ENCODE results near the gene OSBP2. TPM values are rescaled to one million over a fixed set of nuclear protein-coding genes. Genes with fewer than 3 reads are reported as not detected.
A peak's percentile ranks its signal among the peaks of the same experiment; 100 is the strongest.

OSBP2 gene
- total and polyA plus RNA-seq, 4 donors = 1.1 to 12.3 (median 2.6) TPM

DNA sequence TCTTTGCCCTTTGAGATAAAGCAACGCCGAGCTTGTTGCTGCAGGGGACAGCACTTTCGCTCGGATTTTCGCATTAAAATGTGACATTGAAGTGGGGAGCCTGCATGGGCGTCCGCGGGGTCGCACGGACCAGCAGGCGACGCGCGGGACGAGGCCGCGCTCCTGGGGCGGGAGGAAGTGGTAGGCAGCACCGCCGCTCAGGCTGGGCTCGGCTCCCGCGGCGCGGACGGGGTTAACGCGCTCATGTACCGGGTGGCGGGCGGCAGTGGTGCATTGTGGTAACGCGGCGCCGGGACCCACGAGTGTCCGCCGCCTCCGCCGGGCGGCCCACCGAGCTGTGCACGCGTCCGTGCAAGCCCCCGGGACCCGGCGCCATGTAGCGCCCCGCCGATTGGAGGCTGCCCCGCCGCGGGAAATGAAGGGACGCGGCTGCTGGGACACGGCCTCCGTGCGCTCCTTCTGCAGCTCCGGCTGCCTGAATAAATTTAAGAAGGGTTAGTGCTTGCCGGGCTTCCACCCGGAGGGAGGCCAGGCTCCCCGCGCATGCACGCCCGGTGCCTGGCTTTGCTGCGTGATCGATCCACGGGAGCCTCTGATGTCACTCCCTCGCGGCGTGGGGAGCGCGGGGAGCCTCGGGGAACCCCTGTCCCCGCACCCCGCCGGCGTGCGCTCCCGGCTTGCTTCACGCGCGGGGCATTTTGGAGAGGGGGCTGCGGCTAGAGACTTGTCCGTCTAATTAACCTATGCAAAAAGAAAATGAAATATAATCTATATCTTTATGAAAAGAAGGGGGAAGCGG lies 127.7 kb downstream of the OSBP2 start:
- no peak overlapping the region for H3K9ac ChIP-seq (ENCODE audit: insufficient read depth in 1 of 2, low read length in 2 of 2)
- 4 to 5% methylated on average over 68 to 87 of the region's 87 CpGs for WGBS, 2 donors
- no peaks in the 10 kb centered on the region for H3K36me3 ChIP-seq (ENCODE audit: control insufficient read depth in 4 of 4, insufficient read depth in 4 of 4, low read length in 4 of 4)
- DNase-seq = peak; percentile 2 to 25 (median 20)
- no peak for TF ChIP-seq CTCF (IDR thresholded peaks at IDR 0.05; ENCODE audit: control extremely low read depth, extremely low read depth)
- H3K27ac ChIP-seq (ENCODE audit: low read depth in 1 of 2, low read length in 1 of 2) = no peak overlapping the region
- peaks cover 0 to 11% (median 0%) of the 10 kb centered on the region in 5 donors for H3K4me1 ChIP-seq (ENCODE audit: control insufficient read depth in 5 of 5, insufficient read depth in 5 of 5, low read length in 5 of 5)
- peaks cover 0 to 39% (median 12%) of the 10 kb centered on the region in 3 donors for H3K27me3 ChIP-seq (ENCODE audit: control insufficient read depth in 3 of 3, insufficient read depth in 3 of 3, low read length in 2 of 3)
- ATAC-seq (ENCODE audit: insufficient read depth, low FRiP score) = no peak
- no peak overlapping the region for H3K4me3 ChIP-seq
- no peaks in the 10 kb centered on the region for H3K9me3 ChIP-seq (ENCODE audit: control insufficient read depth in 4 of 4, insufficient read depth in 3 of 4, low read length in 3 of 4)

DNA sequence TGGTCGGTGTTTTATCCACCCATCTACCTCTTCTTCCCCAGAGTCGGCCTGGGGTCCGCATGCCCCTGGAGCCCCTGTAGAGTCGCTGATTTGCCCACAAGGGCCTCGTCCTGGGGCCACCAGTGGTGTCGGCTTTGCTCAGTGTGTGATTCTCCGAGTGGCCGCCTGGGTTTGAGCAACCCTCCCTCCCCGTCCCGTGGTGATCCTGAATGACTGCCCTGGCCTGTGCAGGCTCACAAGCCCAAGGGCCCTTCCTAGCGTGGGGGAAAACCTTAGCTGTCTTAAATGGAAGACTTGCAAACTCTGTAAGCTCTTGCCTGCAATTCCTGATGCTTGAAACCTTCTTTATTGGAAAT lies 128.3 kb downstream of the OSBP2 start:
- Histone ChIP-seq H3K27ac (ENCODE audit: low read depth in 1 of 2, low read length in 1 of 2) (no peak overlapping the region), H3K9ac (ENCODE audit: insufficient read depth in 1 of 2, low read length in 2 of 2) (no peak overlapping the region), H3K4me1 (ENCODE audit: control insufficient read depth in 5 of 5, insufficient read depth in 5 of 5, low read length in 5 of 5) (peaks cover 0 to 11% (median 0%) of the 10 kb centered on the region in 5 donors), H3K27me3 (ENCODE audit: control insufficient read depth in 3 of 3, insufficient read depth in 3 of 3, low read length in 2 of 3) (peaks cover 0 to 39% (median 12%) of the 10 kb centered on the region in 3 donors), H3K4me3 (no peak overlapping the region), H3K36me3 (ENCODE audit: control insufficient read depth in 4 of 4, insufficient read depth in 4 of 4, low read length in 4 of 4) (no peaks in the 10 kb centered on the region), H3K9me3 (ENCODE audit: control insufficient read depth in 4 of 4, insufficient read depth in 3 of 4, low read length in 3 of 4) (no peaks in the 10 kb centered on the region)
- DNase-seq (peak in 2 of 3 donors; percentile 1 to 8), ATAC-seq (ENCODE audit: insufficient read depth, low FRiP score) (no peak)
- TF ChIP-seq CTCF (IDR thresholded peaks at IDR 0.05; ENCODE audit: control extremely low read depth, extremely low read depth) = no peak
- WGBS, 2 donors = 32 to 47% methylated on average over 11 of the region's 11 CpGs

GRCh38 chr22:30824096-30824495 lies 129.4 kb downstream of the OSBP2 start:
- H3K9ac ChIP-seq (ENCODE audit: insufficient read depth in 1 of 2, low read length in 2 of 2) = no peak overlapping the region
- 93 to 96% methylated on average over 8 of the region's 8 CpGs for WGBS, 2 donors
- no peak for DNase-seq
- H3K4me3 ChIP-seq = no peak overlapping the region
- H3K27me3 ChIP-seq (ENCODE audit: control insufficient read depth in 3 of 3, insufficient read depth in 3 of 3, low read length in 2 of 3) = peaks cover 0 to 39% (median 12%) of the 10 kb centered on the region in 3 donors
- no peak for ATAC-seq (ENCODE audit: insufficient read depth, low FRiP score)
- no peak for TF ChIP-seq CTCF (IDR thresholded peaks at IDR 0.05; ENCODE audit: control extremely low read depth, extremely low read depth)
- H3K9me3 ChIP-seq (ENCODE audit: control insufficient read depth in 4 of 4, insufficient read depth in 3 of 4, low read length in 3 of 4) = no peaks in the 10 kb centered on the region
- no peak overlapping the region for H3K27ac ChIP-seq (ENCODE audit: low read depth in 1 of 2, low read length in 1 of 2)
- H3K36me3 ChIP-seq (ENCODE audit: control insufficient read depth in 4 of 4, insufficient read depth in 4 of 4, low read length in 4 of 4) = no peaks in the 10 kb centered on the region
- peaks cover 0 to 11% (median 0%) of the 10 kb centered on the region in 5 donors for H3K4me1 ChIP-seq (ENCODE audit: control insufficient read depth in 5 of 5, insufficient read depth in 5 of 5, low read length in 5 of 5)

Measured in lung (tissue), 12 donors.